ENCODE results near the gene NOPCHAP1.
"Not testable (repeated sequence)": the region's sequence is repeated elsewhere in the genome, so short reads cannot be mapped to it uniquely, and the experiment has no call there.

The NOPCHAP1 gene

DNA sequence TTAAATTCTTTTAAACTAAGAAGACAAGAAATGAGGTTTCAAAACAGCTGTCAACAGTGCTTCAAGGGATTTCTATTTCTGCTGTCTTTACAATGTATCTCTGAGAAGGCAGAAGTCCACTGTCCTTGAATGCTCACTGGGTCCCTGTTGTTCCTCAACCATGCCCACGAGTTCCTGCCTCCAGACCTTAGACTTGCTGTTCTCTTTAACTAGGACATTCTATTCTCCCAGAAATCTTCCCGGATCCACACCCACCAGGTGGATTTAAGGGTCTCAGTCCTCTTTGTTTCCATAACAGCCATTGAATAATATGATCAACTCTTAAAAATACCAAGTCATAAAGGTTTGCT is 21.3 kb upstream of the NOPCHAP1 start:
- DNase-seq (ENCODE audit: low read depth), result no peak

DNA sequence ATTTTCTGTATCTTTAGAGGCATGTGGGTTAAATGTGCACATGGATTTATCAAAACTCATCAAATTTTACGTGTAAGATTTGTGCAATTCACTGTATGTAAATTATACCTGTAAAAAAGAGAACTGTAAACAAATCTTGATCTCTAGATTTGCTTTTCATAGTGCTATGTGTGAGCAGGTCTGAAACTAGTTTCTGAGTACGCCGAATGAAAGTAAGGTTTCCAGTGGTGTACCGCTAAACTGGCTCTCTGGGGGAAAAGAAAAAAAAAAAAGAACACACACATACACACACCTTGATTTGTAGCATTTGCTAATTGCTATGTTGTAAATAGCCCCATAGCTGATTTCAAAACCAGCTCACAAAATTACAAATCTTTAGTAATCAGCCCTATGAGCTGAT is 19.4 kb upstream of the NOPCHAP1 start:
- no peak for DNase-seq (ENCODE audit: low read depth)

DNA sequence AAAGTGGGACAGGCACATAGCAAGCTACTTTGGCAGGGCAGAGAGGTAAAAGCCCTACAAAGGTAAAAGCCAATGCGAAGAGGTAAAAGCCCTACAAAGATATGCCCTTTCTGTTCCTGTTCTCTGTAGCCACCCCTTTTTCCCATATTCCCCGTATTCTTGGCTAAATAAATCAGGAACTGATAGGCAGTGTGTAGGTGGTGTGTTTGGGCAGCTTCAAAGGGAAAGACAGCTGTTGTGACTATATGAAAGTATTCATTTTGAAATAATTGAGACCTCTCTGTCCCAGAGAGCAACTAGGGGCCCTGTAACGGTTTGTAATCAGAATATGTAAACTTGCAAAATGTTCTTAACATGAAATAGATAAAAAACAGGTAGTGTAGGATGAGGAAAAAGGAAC is 16.8 kb upstream of the NOPCHAP1 start:
- no peak for DNase-seq (ENCODE audit: low read depth)

DNA sequence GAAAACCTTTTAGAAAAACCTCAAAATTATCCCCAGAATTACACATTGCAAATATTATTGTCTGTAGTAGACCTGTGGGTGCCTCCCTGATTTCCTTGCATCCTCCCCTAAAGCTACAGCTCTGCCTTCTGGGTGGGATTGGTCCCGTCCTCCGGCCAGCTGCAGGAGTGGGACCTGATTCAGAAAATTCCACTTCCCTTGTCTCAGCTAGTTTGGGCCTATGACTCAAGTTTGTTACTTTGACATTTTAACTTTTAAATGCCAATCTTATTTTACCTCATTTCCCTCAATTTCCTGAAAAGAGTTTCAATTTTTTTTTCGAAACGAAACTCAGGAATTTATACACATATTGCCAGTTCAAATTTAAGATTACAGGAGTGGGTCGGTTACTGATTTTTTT is 14.8 kb upstream of the NOPCHAP1 start:
- no peak for DNase-seq (ENCODE audit: low read depth)

- DNase-seq (ENCODE audit: low read depth), result no peak
Measured at GRCh38 chr12:104973250-104973649, 12.9 kb upstream of the NOPCHAP1 start.

DNA sequence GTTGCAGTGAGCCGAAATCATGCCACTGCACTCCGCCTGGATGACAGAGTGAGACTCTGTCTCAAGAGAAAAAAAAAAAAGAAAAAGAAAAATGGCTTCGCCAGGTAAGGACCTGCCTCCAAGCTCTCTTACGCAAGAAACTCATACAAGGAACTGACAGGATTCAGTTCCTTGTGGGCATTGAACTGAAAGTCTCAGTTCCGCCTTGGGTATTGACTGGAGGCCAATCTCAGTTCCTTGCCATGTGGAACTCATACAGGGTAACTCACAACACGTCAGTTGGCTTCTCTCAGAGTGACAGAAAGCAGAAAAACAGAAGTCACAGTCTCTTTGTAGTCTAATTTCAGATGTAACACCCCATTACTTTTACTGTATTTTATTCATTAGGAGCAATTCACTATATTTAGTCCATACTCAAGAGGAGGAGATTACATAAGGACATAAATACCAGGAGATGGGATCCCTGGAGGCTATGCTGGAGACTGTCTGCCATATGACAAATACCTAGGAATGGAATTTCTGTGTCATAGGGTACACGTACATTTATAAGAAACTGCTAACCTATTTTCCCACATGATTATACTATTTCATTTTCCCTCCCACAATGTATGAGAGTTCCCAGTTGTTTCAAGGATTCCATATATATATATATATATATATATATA is 11.4 kb upstream of the NOPCHAP1 start:
- no peak for DNase-seq (ENCODE audit: low read depth)

GRCh38 chr12:104975587-104976343 is 10.4 kb upstream of the NOPCHAP1 start:
- no peak for DNase-seq (ENCODE audit: low read depth)

DNA sequence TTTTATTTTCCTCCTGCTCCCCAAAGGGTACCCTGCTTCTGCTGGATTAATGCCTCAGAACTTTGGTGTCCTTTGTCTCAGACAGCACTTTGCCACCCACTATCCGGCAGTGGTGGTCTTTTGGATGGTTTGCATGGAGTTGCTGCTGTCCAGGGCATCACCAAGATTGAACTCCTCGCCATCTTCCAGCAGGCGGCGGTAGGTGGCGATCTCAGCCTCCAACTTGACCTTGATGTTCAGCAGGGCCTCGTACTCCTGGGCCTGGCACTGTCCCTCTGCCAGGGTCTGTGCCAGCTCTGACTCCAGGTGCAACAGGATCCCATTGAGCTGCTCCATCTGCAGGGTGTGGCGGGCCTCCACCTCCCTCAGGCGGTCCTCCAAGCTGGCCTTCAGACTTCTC is 9.4 kb upstream of the NOPCHAP1 start:
- DNase-seq (ENCODE audit: low read depth), result no peak

GRCh38 chr12:104977688-104978087 is 8.4 kb upstream of the NOPCHAP1 start:
- DNase-seq (ENCODE audit: low read depth), result not testable (repeated sequence)

- DNase-seq (ENCODE audit: low read depth), result no peak
Measured at GRCh38 chr12:104985206-104985605, 910 bp upstream of the NOPCHAP1 start.

- DNase-seq (ENCODE audit: low read depth), result no peak
Measured at GRCh38 chr12:104990950-104991349, 4.8 kb downstream of the NOPCHAP1 start.

GRCh38 chr12:104991565-104992128 is 5.5 kb downstream of the NOPCHAP1 start:
- no peak for DNase-seq (ENCODE audit: low read depth)

- no peak for DNase-seq (ENCODE audit: low read depth)
Measured at GRCh38 chr12:104994336-104994735, 8.2 kb downstream of the NOPCHAP1 start.

DNA sequence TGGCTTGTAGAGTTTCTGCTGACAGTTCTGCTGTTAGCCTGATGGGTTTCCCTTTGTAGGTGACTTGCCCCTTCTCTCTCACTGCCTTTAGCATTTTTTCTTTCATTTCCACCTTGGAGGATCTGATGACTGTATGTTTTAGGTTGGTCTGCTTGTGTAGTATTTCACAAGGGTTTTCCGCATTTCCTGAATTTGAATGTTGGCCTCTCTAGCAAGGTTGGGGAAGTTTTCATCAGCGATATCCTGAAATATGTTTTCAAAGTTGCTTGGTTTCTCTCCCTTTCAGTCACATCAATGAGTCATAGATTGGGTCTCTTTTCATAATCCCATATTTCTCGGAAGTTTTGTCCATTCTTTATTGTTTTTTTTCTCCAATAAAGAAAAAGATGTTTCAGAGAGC is 11.4 kb downstream of the NOPCHAP1 start:
- no peak for DNase-seq (ENCODE audit: low read depth)

DNA sequence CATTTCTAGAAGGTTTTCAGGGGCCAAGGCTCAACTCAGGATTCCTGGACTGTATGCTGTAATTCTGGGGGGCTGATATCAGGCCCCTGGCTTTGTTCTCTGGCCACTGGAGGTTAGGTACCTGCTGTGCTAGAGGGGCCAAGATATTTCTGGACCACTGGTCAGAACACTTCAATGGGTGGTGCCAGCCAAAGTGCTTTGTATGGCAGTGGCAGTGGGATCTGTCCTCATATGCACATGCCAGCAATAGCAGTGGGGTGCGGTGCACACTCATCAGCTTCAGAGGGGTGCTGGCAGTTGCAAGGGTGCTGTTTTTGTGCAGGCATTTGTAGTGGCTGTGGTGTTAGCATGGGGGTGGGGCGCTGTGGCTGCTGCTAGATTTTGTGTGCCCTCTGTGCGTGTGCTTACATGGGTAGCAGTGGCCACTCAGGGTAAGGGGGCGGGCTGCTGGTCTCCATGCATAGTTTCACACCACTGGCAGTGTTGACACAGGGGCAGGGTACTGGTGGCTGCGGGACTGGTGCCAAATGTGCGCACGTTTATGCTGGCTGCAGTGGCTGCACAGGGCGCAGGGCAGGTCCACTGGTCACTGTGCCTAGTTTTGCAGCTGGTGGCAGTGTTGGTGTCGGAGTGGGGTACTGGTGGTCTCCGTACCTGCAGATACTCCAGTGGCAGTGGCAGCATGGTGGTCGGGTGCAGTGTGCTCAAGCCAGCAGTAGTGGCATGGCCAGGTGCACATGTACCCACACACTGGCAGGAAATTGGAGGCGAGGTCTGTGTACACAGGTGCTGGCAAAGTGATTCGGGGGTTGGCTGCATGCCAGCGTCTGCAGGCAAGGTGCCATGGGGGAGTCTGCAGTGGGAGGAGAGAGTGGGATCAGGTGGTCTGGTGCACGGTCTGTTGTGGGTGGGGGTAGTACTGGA is 12.6 kb downstream of the NOPCHAP1 start:
- DNase-seq (ENCODE audit: low read depth), result no peak

DNA sequence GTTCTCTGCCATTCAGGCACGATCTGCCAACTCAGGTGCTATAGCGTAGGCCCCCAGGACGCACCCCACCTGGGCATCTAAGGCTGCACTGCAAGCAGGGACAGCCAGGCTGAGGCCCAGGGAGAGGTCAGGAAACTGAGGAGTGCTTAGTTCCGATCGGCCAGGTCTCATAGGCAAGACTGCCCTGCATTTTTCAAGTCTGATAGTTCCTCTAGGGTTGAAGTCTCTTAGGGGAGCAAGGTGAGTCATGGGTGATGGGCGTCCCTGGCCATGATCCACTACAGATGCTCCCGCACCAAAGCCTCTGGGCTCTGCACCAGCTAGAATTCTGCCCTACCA is 13.2 kb downstream of the NOPCHAP1 start:
- DNase-seq (ENCODE audit: low read depth), result no peak

GRCh38 chr12:105001476-105001875 is 15.4 kb downstream of the NOPCHAP1 start:
- no peak for DNase-seq (ENCODE audit: low read depth)

DNA sequence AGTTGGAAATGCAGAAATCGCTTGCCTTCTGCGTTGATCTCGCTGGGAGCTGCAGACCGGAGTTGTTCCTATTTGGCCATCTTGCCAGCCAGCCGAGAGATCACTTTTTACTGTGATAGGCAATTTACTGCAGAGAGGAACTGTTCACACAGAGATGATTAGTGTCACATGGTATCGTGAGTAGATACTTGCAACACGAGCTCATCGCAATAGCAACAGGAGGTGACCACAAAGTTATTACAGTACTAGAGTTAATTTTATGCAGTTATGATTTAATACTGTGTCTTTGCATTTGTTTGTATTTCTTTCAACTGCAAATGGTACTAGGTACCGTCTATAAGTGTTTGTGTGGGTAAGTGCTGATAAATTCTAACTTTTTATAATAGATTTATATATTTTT is 27.8 kb downstream of the NOPCHAP1 start:
- DNase-seq (ENCODE audit: low read depth), result no peak

GRCh38 chr12:105014603-105015002 is 28.5 kb downstream of the NOPCHAP1 start:
- no peak for DNase-seq (ENCODE audit: low read depth)

DNA sequence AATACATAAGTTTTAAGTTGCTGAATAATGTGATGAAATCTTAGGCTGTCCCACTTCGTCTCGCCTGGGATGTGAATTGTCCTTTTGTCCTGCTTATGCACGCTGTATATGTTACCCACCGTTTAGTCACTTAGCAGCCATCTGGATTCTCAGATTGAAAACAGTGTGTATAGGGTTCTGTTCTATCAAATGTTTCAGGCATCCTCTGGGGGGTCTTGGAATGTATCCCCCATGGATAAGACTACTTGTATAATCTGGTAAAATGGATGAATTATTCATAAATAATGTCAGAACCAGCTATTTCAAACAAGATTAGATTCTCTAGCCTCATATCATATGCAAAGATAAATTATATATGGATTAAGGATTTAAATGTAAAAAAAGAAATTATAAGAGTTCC is 29.4 kb downstream of the NOPCHAP1 start:
- DNase-seq (ENCODE audit: low read depth), result no peak

- no peak for DNase-seq (ENCODE audit: low read depth)
Measured at GRCh38 chr12:105018012-105018411, 31.9 kb downstream of the NOPCHAP1 start.

DNA sequence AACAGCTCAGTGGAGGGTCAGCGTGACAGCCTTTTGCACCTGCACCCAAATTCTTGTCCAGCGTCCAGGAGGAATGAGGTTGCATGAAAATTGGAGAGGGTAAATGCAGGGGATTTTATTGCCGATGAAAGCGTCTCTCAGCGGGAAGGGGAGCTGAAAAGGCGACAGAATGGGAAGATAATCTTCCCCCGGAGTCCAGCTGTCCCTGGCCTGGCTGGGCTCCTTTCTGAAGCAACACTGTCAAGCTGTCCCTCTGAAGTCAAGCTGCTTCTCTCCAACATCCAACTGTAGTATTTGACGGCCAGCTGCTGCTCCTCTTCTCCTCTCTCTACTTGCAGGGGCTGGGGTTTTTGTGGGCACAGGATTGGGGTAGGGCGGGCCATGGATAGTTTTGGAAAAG is 32.7 kb downstream of the NOPCHAP1 start:
- no peak for DNase-seq (ENCODE audit: low read depth)

Measured in stimulated activated CD8-positive, alpha-beta memory T cell treated with anti-CD3 and anti-CD28 coated beads, Interleukin-12 subunit alpha, Interleukin-12 subunit beta, amount 100 ng/mL, for 1 hour (primary cell).